Adrenal gland (tissue), 12 donors: Measurements from ENCODE around the gene GATA1. TPM values are rescaled to one million over a fixed set of nuclear protein-coding genes. Genes with fewer than 3 reads are reported as not detected.
A peak's percentile ranks its signal among the peaks of the same experiment; 100 is the strongest.

ENCODE experiments used
- DNase-seq, 7 donors: peaks; one replicate each; pipeline ENCODE4 v3.0.0-alpha.2; 2019 to 2020
- H3K27ac ChIP-seq, 5 donors: fragments of 200-600 bp; sonication (generic) in 4 of 5; 1 replicate in 3 of 5; 2 replicates in 2 of 5; pipeline versions ENCODE4 v1.5.1 to v1.8.0; 2016 to 2020; ENCODE audit warnings: mild to moderate bottlenecking in 1 of 5
- H3K27me3 ChIP-seq: fragments of 200-600 bp; 2 replicates; pipeline ENCODE4 v1.8.0; 2021
- H3K36me3 ChIP-seq, 2 donors: fragments of 200-600 bp; replicated peaks in 1 of 2; 1 replicate in 1 of 2; 2 replicates in 1 of 2; pipeline versions ENCODE4 v1.5.1 to v1.8.0; 2018 to 2022
- H3K4me1 ChIP-seq, 2 donors: fragments of 200-600 bp; replicated peaks in 1 of 2; 1 replicate in 1 of 2; 2 replicates in 1 of 2; pipeline versions ENCODE4 v1.5.1 to v1.8.0; 2018 to 2021
- H3K4me3 ChIP-seq, 4 donors: fragments of 200-600 bp; sonication (generic) in 3 of 4; one replicate each; pipeline ENCODE4 v1.5.1; 2016 to 2018
- H3K9me3 ChIP-seq, 3 donors: fragments of 200-600 bp; sonication (generic) in 1 of 3; replicated peaks in 1 of 3; 1 replicate in 2 of 3; 2 replicates in 1 of 3; pipeline versions ENCODE4 v1.5.1 to v1.8.0; 2016 to 2021
- POLR2A ChIP-seq, 2 donors: fragments of 450-650 bp; IDR thresholded peaks; one replicate each; pipeline ENCODE4 v1.6.1; 2017; ENCODE audit warnings: antibody characterized with exemption in 2 of 2, mild to moderate bottlenecking in 2 of 2, moderate library complexity in 1 of 2
- WGBS, 4 donors: extraction: QIAGEN DNeasy Blood & Tissue Kit in 2 of 4; methylation state at CpG; one replicate each; pipeline versions ENCODE4 v1.1.5 to v1.1.7; 2013 to 2017; 5-methylcytosine and 5-hydroxymethylcytosine counted together
- intact Hi-C, 2 donors: fragments of 100-400 bp; cut with DNase I; formaldehyde crosslinking; loops; one replicate each; pipeline versions ENCODE4 v1.14.1 to v1.15.0; 2022 to 2023
- polyA plus RNA-seq, 3 donors: library from polyadenylated mRNA; stranded (reverse); fragments of 200-250 nt in 2 of 3; fragments of 350-450 nt in 1 of 3; fragmentation: Illumina TruSeq in 1 of 3; extraction: RNeasy Lipid Tissue Mini Kit (QIAGEN cat#74804) in 1 of 3; gene quantifications; one replicate each; pipeline ENCODE4 v1.2.3, GENCODE V29; 2013 to 2014
- small RNA-seq, 2 donors: library from RNA; depleted of rRNA; stranded (forward); fragments of <200 nt; gene quantifications; one replicate each; pipeline ENCODE3, GENCODE V24; 2016
- total RNA-seq, 9 donors: library from RNA; depleted of rRNA in 4 of 9; stranded (reverse); fragments of >200 nt in 4 of 9; fragments of 120-200 nt in 1 of 9; fragmentation: NEBNext Ultra II Directional in 1 of 9; extraction: Animal tissue kit (Norgen Biotek cat#: 25700) in 1 of 9; gene quantifications; one replicate each; pipeline versions ENCODE4 v1.1.0 to v1.2.4, GENCODE V29; 2013 to 2023
- TF ChIP-seq, protein P1 (sequence below), 6 experiments: fragments of 450-650 bp in 4 of 6; fragments of 200-600 bp in 2 of 6; sonication (generic) in 1 of 6; IDR thresholded peaks; 1 replicate in 5 of 6; 2 replicates in 1 of 6; pipeline versions ENCODE4 v1.5.1 to v1.8.0; 2016 to 2021; ENCODE audit warnings: antibody characterized with exemption in 6 of 6, mild to moderate bottlenecking in 2 of 6, moderate library complexity in 1 of 6
- donor health status: healthy with polysubstance abuse.
- donor health status: Bipolar disorder and iron deficiency.
- donor health status: DM: yes; HTN: yes; CAD: no.
- donor health status: DM: no; HTN: no; CAD: no.
- donor health status: DM: no; HTN: no; CAD: no.
- donor health status: DM: yes; HTN: yes; CAD: no.

Gene GATA1
- total and polyA plus RNA-seq, 12 donors = 0.27 to 0.43 (median 0.33) TPM; not detected in 9

DNA sequence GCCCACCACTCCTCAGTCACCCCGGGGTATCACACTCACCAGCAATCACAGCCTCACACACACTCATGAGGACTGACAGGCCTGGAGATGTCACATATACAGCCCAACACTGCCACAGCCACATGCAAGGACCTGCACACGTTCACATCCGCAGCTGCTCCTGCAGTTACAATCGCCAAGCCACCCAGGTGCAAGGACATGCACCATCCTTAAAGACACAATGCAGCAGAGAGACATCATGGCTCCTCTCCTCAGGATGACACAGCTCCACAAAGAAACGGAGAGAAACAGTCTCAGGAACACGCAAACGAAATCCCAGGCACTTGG is 48.0 kb downstream of the GATA1 start:
- no peaks in the 10 kb centered on the region for H3K9me3 ChIP-seq
- H3K27ac ChIP-seq = peak overlapping the region in 1 of 5 donors; percentile 38
- 13 to 43% (median 27%) methylated on average over 3 to 7 of the region's 7 CpGs for WGBS, 4 donors
- no peak for DNase-seq
- H3K27me3 ChIP-seq = peaks cover 51% of the 10 kb centered on the region
- intact Hi-C loops = no loop called here
- no peaks in the 10 kb centered on the region for H3K36me3 ChIP-seq
- no peak overlapping the region for H3K4me3 ChIP-seq
- no peaks in the 10 kb centered on the region for H3K4me1 ChIP-seq
- no peak for TF ChIP-seq POLR2A (IDR thresholded peaks at IDR 0.05)
- TF ChIP-seq, protein P1, sequence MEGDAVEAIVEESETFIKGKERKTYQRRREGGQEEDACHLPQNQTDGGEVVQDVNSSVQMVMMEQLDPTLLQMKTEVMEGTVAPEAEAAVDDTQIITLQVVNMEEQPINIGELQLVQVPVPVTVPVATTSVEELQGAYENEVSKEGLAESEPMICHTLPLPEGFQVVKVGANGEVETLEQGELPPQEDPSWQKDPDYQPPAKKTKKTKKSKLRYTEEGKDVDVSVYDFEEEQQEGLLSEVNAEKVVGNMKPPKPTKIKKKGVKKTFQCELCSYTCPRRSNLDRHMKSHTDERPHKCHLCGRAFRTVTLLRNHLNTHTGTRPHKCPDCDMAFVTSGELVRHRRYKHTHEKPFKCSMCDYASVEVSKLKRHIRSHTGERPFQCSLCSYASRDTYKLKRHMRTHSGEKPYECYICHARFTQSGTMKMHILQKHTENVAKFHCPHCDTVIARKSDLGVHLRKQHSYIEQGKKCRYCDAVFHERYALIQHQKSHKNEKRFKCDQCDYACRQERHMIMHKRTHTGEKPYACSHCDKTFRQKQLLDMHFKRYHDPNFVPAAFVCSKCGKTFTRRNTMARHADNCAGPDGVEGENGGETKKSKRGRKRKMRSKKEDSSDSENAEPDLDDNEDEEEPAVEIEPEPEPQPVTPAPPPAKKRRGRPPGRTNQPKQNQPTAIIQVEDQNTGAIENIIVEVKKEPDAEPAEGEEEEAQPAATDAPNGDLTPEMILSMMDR (IDR thresholded peaks at IDR 0.05) = no peak

DNA sequence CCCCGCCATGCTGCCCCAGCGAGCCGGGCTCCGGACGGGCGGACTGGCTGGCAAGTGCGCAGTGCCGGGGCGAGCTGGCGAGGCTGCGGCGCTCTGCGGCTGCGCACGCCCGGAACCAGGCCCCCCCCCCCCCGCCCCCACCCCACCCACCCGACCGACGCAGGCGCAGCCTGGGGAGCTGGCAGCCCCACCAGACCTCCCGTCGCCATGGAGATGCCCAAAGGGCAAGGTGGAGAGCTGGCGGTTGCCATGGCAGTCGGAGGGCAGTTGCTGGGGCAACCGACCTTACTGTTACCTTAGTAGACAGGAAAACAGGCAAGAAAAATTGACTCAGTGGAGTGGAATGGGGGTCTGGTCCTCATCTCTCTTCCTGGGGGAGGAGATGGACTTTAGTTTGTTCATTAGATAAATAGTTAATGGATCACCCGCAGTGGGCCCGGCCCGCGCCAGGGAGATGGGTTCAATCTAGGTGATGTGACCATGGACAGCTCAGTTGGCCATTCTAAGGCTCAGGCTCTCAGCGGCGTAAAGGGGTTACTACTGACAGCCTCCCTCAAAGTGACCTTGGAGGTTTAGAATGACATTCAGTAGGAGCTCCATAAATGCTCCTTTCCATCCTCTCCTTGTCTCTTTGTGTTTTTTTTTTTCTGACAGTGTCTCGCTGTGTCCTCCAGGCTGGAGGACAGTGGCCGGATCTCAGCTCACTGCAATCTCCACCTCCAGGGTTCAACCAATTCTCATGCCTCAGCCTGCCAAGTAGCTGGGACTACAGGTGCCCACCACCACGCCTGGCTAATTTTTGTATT is 49.3 kb downstream of the GATA1 start, which contains the start of gene PCSK1N:
PCSK1N (minus strand) TSS at position 87 of the 806 bp plus-strand sequence; CDS start at position 9, 78 bp downstream.
- H3K36me3 ChIP-seq = no peaks in the 10 kb centered on the region
- H3K4me3 ChIP-seq = peak within 1 kb of the TSS in 1 of 4 donors; percentile 26
- intact Hi-C loops = no loop called here
- H3K27me3 ChIP-seq = peaks cover 43% of the 10 kb centered on the region
- WGBS, 4 donors = 18 to 65% (median 41%) methylated on average over 10 to 33 of the region's 35 CpGs
- H3K9me3 ChIP-seq = no peaks in the 10 kb centered on the region
- H3K27ac ChIP-seq = no peak within 1 kb of the TSS
- peak in 1 of 7 donors; percentile 84 for DNase-seq
- H3K4me1 ChIP-seq = no peaks in the 10 kb centered on the region
- no peak for TF ChIP-seq POLR2A (IDR thresholded peaks at IDR 0.05)
- TF ChIP-seq, protein P1 (IDR thresholded peaks at IDR 0.05) = no peak

DNA sequence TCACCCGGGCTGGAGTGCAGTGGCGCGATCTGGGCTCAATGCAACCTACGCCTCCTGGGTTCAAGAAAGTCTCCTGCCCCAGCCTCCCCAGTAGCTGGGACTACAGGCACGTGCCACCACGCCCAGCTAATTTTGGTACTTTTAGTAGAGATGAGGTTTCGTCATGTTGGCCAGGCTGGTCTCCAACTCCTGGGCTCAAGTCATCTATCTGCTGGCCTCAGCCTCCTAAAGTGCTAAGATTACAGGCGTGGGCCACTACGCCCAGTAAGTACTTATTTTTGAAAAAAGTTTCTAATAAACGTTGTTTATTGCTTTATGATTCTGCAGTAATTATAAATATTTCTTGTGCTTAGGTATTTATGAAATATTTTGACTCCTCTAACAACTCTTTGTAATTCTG is 53.3 kb downstream of the GATA1 start:
- Histone ChIP-seq H3K27ac (no peak overlapping the region), H3K4me1 (no peaks in the 10 kb centered on the region), H3K4me3 (no peak overlapping the region), H3K27me3 (peaks cover 17% of the 10 kb centered on the region), H3K9me3 (no peaks in the 10 kb centered on the region), H3K36me3 (no peaks in the 10 kb centered on the region)
- intact Hi-C loops = no loop called here
- WGBS, 4 donors = 78 to 85% (median 79%) methylated on average over 10 of the region's 10 CpGs
- DNase-seq = no peak
- TF ChIP-seq POLR2A (IDR thresholded peaks at IDR 0.05) = no peak

Small RNA genes lying within 50 kb of the gene (small RNA-seq; reads per million reads assigned to genes)
- 0 reads per million in 2 donors for gene RNU6-29P

Other genes starting within 250 kb of the GATA1 start
- 10 to 100 TPM in 7 of 9 donors, 1 to 10 TPM in 2; 9.0 to 31.0 (median 15.7) TPM for gene TBC1D25, start 246.9 kb upstream of the GATA1 start, total RNA-seq
- gene TBC1D25, start 246.9 kb upstream of the GATA1 start, polyA plus RNA-seq = 10 to 100 TPM in 1 of 3 donors, 1 to 10 TPM in 2; 8.9 to 12.5 (median 9.5) TPM
- 100 to 1,000 TPM in 6 of 9 donors, 10 to 100 TPM in 3; 52.9 to 284 (median 127) TPM for gene RBM3, start 212.1 kb upstream of the GATA1 start, total RNA-seq
- gene RBM3, start 212.1 kb upstream of the GATA1 start, polyA plus RNA-seq = 100 to 1,000 TPM; 170 to 234 (median 224) TPM
- 100 to 1,000 TPM in 8 of 9 donors, 10 to 100 TPM in 1; 93.0 to 232 (median 166) TPM for gene WDR13, start 189.1 kb upstream of the GATA1 start, total RNA-seq
- gene WDR13, start 189.1 kb upstream of the GATA1 start, polyA plus RNA-seq = 100 to 1,000 TPM in 2 of 3 donors, 10 to 100 TPM in 1; 53.5 to 677 (median 535) TPM
- 10 to 100 TPM in 5 of 9 donors, 1 to 10 TPM in 4; 1.1 to 22.5 (median 12.8) TPM for gene WAS, start 102.8 kb upstream of the GATA1 start, total RNA-seq
- gene WAS, start 102.8 kb upstream of the GATA1 start, polyA plus RNA-seq = 10 to 100 TPM in 1 of 3 donors, 1 to 10 TPM in 2; 4.2 to 18.9 (median 9.1) TPM
- gene SUV39H1, start 89.9 kb upstream of the GATA1 start, total RNA-seq = 1 to 10 TPM; 2.6 to 4.4 (median 3.4) TPM
- gene SUV39H1, start 89.9 kb upstream of the GATA1 start, polyA plus RNA-seq = 1 to 10 TPM; 2.6 to 3.2 (median 3.1) TPM
- gene GLOD5, start 24.8 kb upstream of the GATA1 start, total RNA-seq = under 1 TPM in 1 of 9 donors, not detected in 8; 0.94 TPM
- gene GLOD5, start 24.8 kb upstream of the GATA1 start, polyA plus RNA-seq = not detected
- gene HDAC6, start 15.5 kb downstream of the GATA1 start, total RNA-seq = 100 to 1,000 TPM in 1 of 9 donors, 10 to 100 TPM in 8; 45.1 to 142 (median 72.6) TPM
- gene HDAC6, start 15.5 kb downstream of the GATA1 start, polyA plus RNA-seq = 100 to 1,000 TPM in 2 of 3 donors, 10 to 100 TPM in 1; 87.2 to 303 (median 135) TPM
- under 1 TPM in 1 of 9 donors, not detected in 8; 0.11 TPM for gene ERAS, start 39.9 kb downstream of the GATA1 start, total RNA-seq
- gene ERAS, start 39.9 kb downstream of the GATA1 start, polyA plus RNA-seq = under 1 TPM in 1 of 3 donors, not detected in 2; 0.20 TPM
- gene PCSK1N, start 49.0 kb downstream of the GATA1 start, total RNA-seq = 100 to 1,000 TPM in 1 of 9 donors, 10 to 100 TPM in 2, 1 to 10 TPM in 5, under 1 TPM in 1; 0.97 to 151 (median 7.0) TPM
- gene PCSK1N, start 49.0 kb downstream of the GATA1 start, polyA plus RNA-seq = 100 to 1,000 TPM in 2 of 3 donors, under 1 TPM in 1; 0.24 to 297 (median 113) TPM
- gene TIMM17B, start 111.2 kb downstream of the GATA1 start, total RNA-seq = 10 to 100 TPM; 43.7 to 98.0 (median 64.7) TPM
- 10 to 100 TPM; 25.5 to 93.5 (median 56.9) TPM for gene TIMM17B, start 111.2 kb downstream of the GATA1 start, polyA plus RNA-seq
- 100 to 1,000 TPM in 2 of 9 donors, 10 to 100 TPM in 7; 53.1 to 123 (median 89.8) TPM for gene PQBP1, start 111.3 kb downstream of the GATA1 start, total RNA-seq
- 100 to 1,000 TPM; 117 to 316 (median 295) TPM for gene PQBP1, start 111.3 kb downstream of the GATA1 start, polyA plus RNA-seq
- 10 to 100 TPM; 23.7 to 59.7 (median 32.9) TPM for gene SLC35A2, start 125.1 kb downstream of the GATA1 start, total RNA-seq
- 10 to 100 TPM in 2 of 3 donors, 1 to 10 TPM in 1; 5.1 to 33.5 (median 11.1) TPM for gene SLC35A2, start 125.1 kb downstream of the GATA1 start, polyA plus RNA-seq
- 10 to 100 TPM in 4 of 9 donors, 1 to 10 TPM in 5; 3.8 to 14.1 (median 9.7) TPM for gene PIM2, start 132.4 kb downstream of the GATA1 start, total RNA-seq
- gene PIM2, start 132.4 kb downstream of the GATA1 start, polyA plus RNA-seq = 10 to 100 TPM in 1 of 3 donors, 1 to 10 TPM in 2; 4.1 to 11.9 (median 4.8) TPM
- gene OTUD5, start 171.0 kb downstream of the GATA1 start, total RNA-seq = 10 to 100 TPM; 39.4 to 67.8 (median 54.3) TPM
- 10 to 100 TPM; 47.7 to 79.5 (median 52.2) TPM for gene OTUD5, start 171.0 kb downstream of the GATA1 start, polyA plus RNA-seq
- 1 to 10 TPM in 5 of 9 donors, under 1 TPM in 4; 0.22 to 2.1 (median 1.0) TPM for gene KCND1, start 185.3 kb downstream of the GATA1 start, total RNA-seq
- gene KCND1, start 185.3 kb downstream of the GATA1 start, polyA plus RNA-seq = 1 to 10 TPM in 1 of 3 donors, under 1 TPM in 2; 0.77 to 2.4 (median 0.82) TPM
- gene GRIPAP1, start 215.7 kb downstream of the GATA1 start, total RNA-seq = 10 to 100 TPM; 27.4 to 60.3 (median 37.9) TPM
- gene GRIPAP1, start 215.7 kb downstream of the GATA1 start, polyA plus RNA-seq = 10 to 100 TPM; 39.8 to 86.6 (median 44.1) TPM